OCI-LY3 (cell line): ENCODE results near the gene NTHL1.

Experiments used
- CTCF ChIP-seq: fragments of 200-600, 300-600 bp; sonication (generic); IDR thresholded peaks from 2 replicates; pipeline ENCODE4 v1.5.1; 2014; ENCODE audit warnings: antibody characterized with exemption, low read length, low read depth
- EZH2phosphoT487 ChIP-seq: fragments of 200-600 bp; shearing (Covaris generic); IDR thresholded peaks from 2 replicates; pipeline ENCODE4 v1.6.1; 2018; ENCODE audit warnings: antibody characterized with exemption, mixed run types, low read depth

GRCh38 chr16:1998852-1999801 is 48.5 kb downstream of the NTHL1 start:
- no peak for TF ChIP-seq CTCF
- no peak for TF ChIP-seq EZH2phosphoT487
